Measurements from ENCODE around the gene SCGB1D1.
"Not testable (repeated sequence)": the region's sequence is repeated elsewhere in the genome, so short reads cannot be mapped to it uniquely, and the experiment has no call there.

The SCGB1D1 gene

GRCh38 chr11:62153617-62154016 lies 36.4 kb upstream of the SCGB1D1 start:
- DNase-seq (ENCODE audit: extremely low spot score, insufficient read length, low read depth) = no peak
- no peak for FAIRE-seq

- FAIRE-seq (no peak), DNase-seq (ENCODE audit: extremely low spot score, insufficient read length, low read depth) (no peak)
These were observed 32.4 kb upstream of the SCGB1D1 start for GRCh38 chr11:62157603-62158002.

GRCh38 chr11:62166371-62166770 lies 23.6 kb upstream of the SCGB1D1 start:
- DNase-seq (ENCODE audit: extremely low spot score, insufficient read length, low read depth) (no peak), FAIRE-seq (no peak)

GRCh38 chr11:62169448-62169847 lies 20.6 kb upstream of the SCGB1D1 start:
- FAIRE-seq = no peak
- DNase-seq (ENCODE audit: extremely low spot score, insufficient read length, low read depth) = no peak

GRCh38 chr11:62169935-62170334 lies 20.1 kb upstream of the SCGB1D1 start:
- FAIRE-seq = no peak
- DNase-seq (ENCODE audit: extremely low spot score, insufficient read length, low read depth) = no peak

GRCh38 chr11:62171261-62171723 lies 18.7 kb upstream of the SCGB1D1 start:
- FAIRE-seq = peak; percentile 83
- DNase-seq (ENCODE audit: extremely low spot score, insufficient read length, low read depth) = no peak

GRCh38 chr11:62172294-62172693 lies 17.7 kb upstream of the SCGB1D1 start:
- FAIRE-seq (no peak), DNase-seq (ENCODE audit: extremely low spot score, insufficient read length, low read depth) (no peak)

- FAIRE-seq (no peak), DNase-seq (ENCODE audit: extremely low spot score, insufficient read length, low read depth) (no peak)
These were observed 13.2 kb upstream of the SCGB1D1 start for GRCh38 chr11:62176766-62177165.

- no peak for DNase-seq (ENCODE audit: extremely low spot score, insufficient read length, low read depth)
- FAIRE-seq = no peak
These were observed 10.0 kb upstream of the SCGB1D1 start for GRCh38 chr11:62179995-62180394.

GRCh38 chr11:62181097-62181496 lies 8.9 kb upstream of the SCGB1D1 start:
- DNase-seq (ENCODE audit: extremely low spot score, insufficient read length, low read depth) (no peak), FAIRE-seq (no peak)

GRCh38 chr11:62182147-62182891 lies 7.7 kb upstream of the SCGB1D1 start:
- no peak for DNase-seq (ENCODE audit: extremely low spot score, insufficient read length, low read depth)
- no peak for FAIRE-seq

- FAIRE-seq (no peak), DNase-seq (ENCODE audit: extremely low spot score, insufficient read length, low read depth) (no peak)
These were observed 3.8 kb upstream of the SCGB1D1 start for GRCh38 chr11:62186195-62186594.

- FAIRE-seq = no peak
- no peak for DNase-seq (ENCODE audit: extremely low spot score, insufficient read length, low read depth)
These were observed 3.9 kb downstream of the SCGB1D1 start for GRCh38 chr11:62193952-62194351.

- FAIRE-seq = not testable (repeated sequence)
These were observed 5.0 kb downstream of the SCGB1D1 start for GRCh38 chr11:62195010-62195409.

GRCh38 chr11:62195945-62196344 lies 5.9 kb downstream of the SCGB1D1 start:
- FAIRE-seq (no peak), DNase-seq (ENCODE audit: extremely low spot score, insufficient read length, low read depth) (no peak)

More at GRCh38 chr11:62195010-62195409, 5.0 kb downstream of the SCGB1D1 start:
- DNase-seq (ENCODE audit: extremely low spot score, insufficient read length, low read depth) = not testable (repeated sequence)

GRCh38 chr11:62197400-62197799 lies 7.4 kb downstream of the SCGB1D1 start:
- DNase-seq (ENCODE audit: extremely low spot score, insufficient read length, low read depth); FAIRE-seq: not testable (repeated sequence)

GRCh38 chr11:62201376-62201775 lies 11.4 kb downstream of the SCGB1D1 start:
- FAIRE-seq (no peak), DNase-seq (ENCODE audit: extremely low spot score, insufficient read length, low read depth) (no peak)

- DNase-seq (ENCODE audit: extremely low spot score, insufficient read length, low read depth) = no peak
- FAIRE-seq = no peak
These were observed 12.9 kb downstream of the SCGB1D1 start for GRCh38 chr11:62202910-62203309.

GRCh38 chr11:62204430-62204829 lies 14.4 kb downstream of the SCGB1D1 start:
- no peak for DNase-seq (ENCODE audit: extremely low spot score, insufficient read length, low read depth)
- FAIRE-seq = no peak

GRCh38 chr11:62205441-62205840 lies 15.4 kb downstream of the SCGB1D1 start:
- FAIRE-seq (no peak), DNase-seq (ENCODE audit: extremely low spot score, insufficient read length, low read depth) (no peak)

GRCh38 chr11:62206276-62207066 lies 16.5 kb downstream of the SCGB1D1 start:
- not testable (repeated sequence) for DNase-seq (ENCODE audit: extremely low spot score, insufficient read length, low read depth)

More at GRCh38 chr11:62206276-62207066, 16.5 kb downstream of the SCGB1D1 start:
- FAIRE-seq = not testable (repeated sequence)
